ENCODE data around the gene WWC1. TPM values are rescaled to one million over a fixed set of nuclear protein-coding genes. Genes with fewer than 3 reads are reported as not detected.

WWC1 gene
- total RNA-seq, 1 experiment from 2014 or later = 52.6 TPM

GRCh38 chr5:168329302-168329701, 37.9 kb downstream of the WWC1 start:
- Histone ChIP-seq H3K9me3 (ENCODE audit: control insufficient read depth in 1 of 2, insufficient read depth in 1 of 2, low read depth in 1 of 2, low read length in 2 of 2) (no peaks in the 10 kb centered on the region), H3K4me1 (ENCODE audit: control insufficient read depth in 1 of 2, insufficient read depth in 2 of 2, low read length in 2 of 2) (peaks cover 39 to 69% of the 10 kb centered on the region in 2 experiments), H3K79me2 (ENCODE audit: insufficient read depth, low read length) (peaks cover 95% of the 10 kb centered on the region), H4K20me1 (ENCODE audit: insufficient read depth) (peaks cover 2% of the 10 kb centered on the region; the same call in 1 of the 2 replicates), H3K27ac (ENCODE audit: low read depth, low read length) (no peak overlapping the region), H3K36me3 (ENCODE audit: control insufficient read depth in 1 of 2, insufficient read depth in 2 of 2, low read length in 2 of 2) (no peaks in the 10 kb centered on the region), H3K4me3 (replicated peaks in 1 of 2; ENCODE audit: low read depth in 1 of 2, low read length in 2 of 2) (no peak overlapping the region), H3K9ac (ENCODE audit: low read length) (no peak overlapping the region), H3K27me3 (ENCODE audit: insufficient read depth, low read length) (no peaks in the 10 kb centered on the region), H3K4me2 (ENCODE audit: low read length) (no peak overlapping the region), H3K9me2 (ENCODE audit: insufficient read depth) (no peaks in the 10 kb centered on the region), H2AFZ (ENCODE audit: low read depth, low read length, poor library complexity, severe bottlenecking) (no peak overlapping the region)
- ATAC-seq (no peak), DNase-seq (ENCODE audit: low read depth, low spot score) (no peak)
- no TSS peak for BruUV-seq (replicated peaks)
- POLR2A ChIA-PET = no interaction called here
- CTCF ChIA-PET = no interaction called here
- TF ChIP-seq REST (IDR thresholded peaks at IDR 0.05; ENCODE audit: low read depth) (no peak), EZH2phosphoT487 (IDR thresholded peaks at IDR 0.05; ENCODE audit: borderline replicate concordance) (no peak), ZNF274 (IDR thresholded peaks at IDR 0.05; ENCODE audit: low read depth, low read length) (no peak), EZH2 (IDR thresholded peaks at IDR 0.05) (no peak)
- RAD21 ChIA-PET (ENCODE audit: low non-redundant PET in 1 of 2, low total read pairs in 2 of 2, uncharacterized antibody in 2 of 2, unreplicated experiment in 2 of 2) = no interaction called here
- intact Hi-C loops (cut with micrococcal nuclease) = no loop called here

GRCh38 chr5:168332042-168332441, 40.6 kb downstream of the WWC1 start:
- H3K27me3 ChIP-seq (ENCODE audit: insufficient read depth, low read length) = no peaks in the 10 kb centered on the region
- H3K27ac ChIP-seq (ENCODE audit: low read depth, low read length) = no peak overlapping the region
- intact Hi-C loops (cut with micrococcal nuclease) = no loop called here
- no peak overlapping the region for H3K4me2 ChIP-seq (ENCODE audit: low read length)
- RAD21 ChIA-PET (ENCODE audit: low non-redundant PET in 1 of 2, low total read pairs in 2 of 2, uncharacterized antibody in 2 of 2, unreplicated experiment in 2 of 2) = no interaction called here
- H3K9me2 ChIP-seq (ENCODE audit: insufficient read depth) = no peaks in the 10 kb centered on the region
- TF ChIP-seq CBX3 (IDR thresholded peaks at IDR 0.05; ENCODE audit: low read depth) (no peak), EZH2 (IDR thresholded peaks at IDR 0.05) (no peak), ZBTB33 (IDR thresholded peaks at IDR 0.05; ENCODE audit: extremely low read depth, insufficient replicate concordance, low read length) (no peak), ZFX (IDR thresholded peaks at IDR 0.05) (no peak), FOSL1 (IDR thresholded peaks at IDR 0.05; ENCODE audit: low read depth) (no peak), ATF3 (IDR thresholded peaks at IDR 0.05) (no peak), SP1 (IDR thresholded peaks at IDR 0.05; ENCODE audit: low read depth) (no peak)
- no peak overlapping the region for H2AFZ ChIP-seq (ENCODE audit: low read depth, low read length, poor library complexity, severe bottlenecking)
- peaks cover 92% of the 10 kb centered on the region for H3K79me2 ChIP-seq (ENCODE audit: insufficient read depth, low read length)
- BruUV-seq (replicated peaks) = no TSS peak
- H3K9me3 ChIP-seq (ENCODE audit: control insufficient read depth in 1 of 2, insufficient read depth in 1 of 2, low read depth in 1 of 2, low read length in 2 of 2) = no peaks in the 10 kb centered on the region
- H3K36me3 ChIP-seq (ENCODE audit: control insufficient read depth in 1 of 2, insufficient read depth in 2 of 2, low read length in 2 of 2) = no peaks in the 10 kb centered on the region
- H3K4me3 ChIP-seq (replicated peaks in 1 of 2; ENCODE audit: low read depth in 1 of 2, low read length in 2 of 2) = no peak overlapping the region
- DNase-seq (ENCODE audit: low read depth, low spot score) = no peak
- ATAC-seq = no peak
- peaks cover 8% of the 10 kb centered on the region; the same call in 1 of the 2 replicates for H4K20me1 ChIP-seq (ENCODE audit: insufficient read depth)
- POLR2A ChIA-PET = no interaction called here
- CTCF ChIA-PET = no interaction called here
- H3K4me1 ChIP-seq (ENCODE audit: control insufficient read depth in 1 of 2, insufficient read depth in 2 of 2, low read length in 2 of 2) = peaks cover 22 to 44% of the 10 kb centered on the region in 2 experiments
- no peak overlapping the region for H3K9ac ChIP-seq (ENCODE audit: low read length)
